Stimulated activated CD4-positive, alpha-beta T cell treated with anti-CD3 and anti-CD28 coated beads, Interleukin-1b, Interleukin-23, amount 100 ng/mL, for 1 hour (primary cell): Measurements from ENCODE around the gene CASP9.
"Not testable (repeated sequence)": the region's sequence is repeated elsewhere in the genome, so short reads cannot be mapped to it uniquely, and the experiment has no call there.

Source experiments
- DNase-seq, 2 donors: peaks; one replicate each; pipeline ENCODE4 v3.0.0-alpha.2; 2020; ENCODE audit warnings: low read depth in 2 of 2

The CASP9 gene

GRCh38 chr1:15469821-15470448, 54.1 kb downstream of the CASP9 start:
- DNase-seq: not testable (repeated sequence)

- DNase-seq: no peak
Measured at GRCh38 chr1:15469361-15469760, 54.7 kb downstream of the CASP9 start.

GRCh38 chr1:15468145-15468544, 55.9 kb downstream of the CASP9 start:
- DNase-seq: no peak

GRCh38 chr1:15466955-15467625, 56.9 kb downstream of the CASP9 start:
- not testable (repeated sequence) for DNase-seq

GRCh38 chr1:15465674-15466073, 58.3 kb downstream of the CASP9 start:
- no peak for DNase-seq

- DNase-seq: not testable (repeated sequence)
Measured at GRCh38 chr1:15463926-15464322, 60.1 kb downstream of the CASP9 start.

GRCh38 chr1:15463064-15463800, 60.8 kb downstream of the CASP9 start:
- not testable (repeated sequence) for DNase-seq

- no peak for DNase-seq
Measured at GRCh38 chr1:15460708-15461095, 63.3 kb downstream of the CASP9 start.

- DNase-seq: no peak
Measured at GRCh38 chr1:15459771-15460707, 64.0 kb downstream of the CASP9 start.

- DNase-seq: not testable (repeated sequence)
Measured at GRCh38 chr1:15458388-15458787, 65.6 kb downstream of the CASP9 start.

GRCh38 chr1:15457585-15457984, 66.4 kb downstream of the CASP9 start:
- DNase-seq: no peak

- DNase-seq: no peak
Measured at GRCh38 chr1:15456313-15456954, 67.6 kb downstream of the CASP9 start, which contains the start of gene CELA2A. TSS of gene CELA2A (plus strand) at chr1:15456732. CDS start at chr1:15456754, 22 bp downstream.

- no peak for DNase-seq
Measured at GRCh38 chr1:15455522-15455921, 68.5 kb downstream of the CASP9 start.

- no peak for DNase-seq
Measured at GRCh38 chr1:15454256-15454655, 69.8 kb downstream of the CASP9 start.

- DNase-seq: no peak
Measured at GRCh38 chr1:15453734-15454133, 70.3 kb downstream of the CASP9 start.

GRCh38 chr1:15452866-15453571, 71.0 kb downstream of the CASP9 start:
- DNase-seq: no peak

GRCh38 chr1:15452216-15452615, 71.8 kb downstream of the CASP9 start:
- no peak for DNase-seq

GRCh38 chr1:15451014-15451722, 72.8 kb downstream of the CASP9 start:
- no peak for DNase-seq

- no peak for DNase-seq
Measured at GRCh38 chr1:15449567-15449966, 74.4 kb downstream of the CASP9 start.
